Neural cell (in vitro differentiated cells): ENCODE results near the gene BANP. TPM values are rescaled to one million over a fixed set of nuclear protein-coding genes. Genes with fewer than 3 reads are reported as not detected.

Experiments
- H2AFZ ChIP-seq: fragments of 200-600, 300-800 bp; sonication (generic), shearing (Covaris generic); 2 replicates; pipeline ENCODE4 v1.6.0; 2014; ENCODE audit warnings: low read depth, mild to moderate bottlenecking, antibody characterized with exemption, low read length, moderate library complexity
- H3F3A ChIP-seq: fragments of 200-600 bp; shearing (Covaris generic); 2 replicates; pipeline ENCODE4 v1.6.1; 2016; ENCODE audit warnings: mild to moderate bottlenecking, moderate library complexity, mixed read lengths, antibody characterized with exemption, low read length; ENCODE audit not compliant: insufficient read depth, poor library complexity, severe bottlenecking
- H3K27ac ChIP-seq: fragments of 200-600, 300-800 bp; sonication (generic), shearing (Covaris generic); 2 replicates; pipeline ENCODE4 v1.5.1; 2014; ENCODE audit warnings: mild to moderate bottlenecking, low read length, moderate library complexity
- H3K27me3 ChIP-seq: fragments of 300-800, 200-600 bp; sonication (generic), shearing (Covaris generic); 2 replicates; pipeline ENCODE4 v1.6.0; 2014; ENCODE audit warnings: mild to moderate bottlenecking, low read depth, low read length, moderate library complexity; ENCODE audit not compliant: insufficient read depth
- H3K36me3 ChIP-seq: fragments of 300-800, 200-600 bp; sonication (generic), shearing (Covaris generic); 2 replicates; pipeline ENCODE4 v1.5.1; 2014; ENCODE audit warnings: mild to moderate bottlenecking, antibody characterized with exemption, low read length, moderate library complexity; ENCODE audit not compliant: insufficient read depth
- H3K4me2 ChIP-seq: fragments of 300-800, 200-600 bp; sonication (generic), shearing (Covaris generic); 2 replicates; pipeline ENCODE4 v1.6.0; 2014; ENCODE audit warnings: mild to moderate bottlenecking, low read length
- H3K4me3 ChIP-seq: fragments of 300-800, 200-600 bp; sonication (generic), shearing (Covaris generic); 2 replicates; pipeline ENCODE4 v1.5.1; 2014; ENCODE audit warnings: mild to moderate bottlenecking, low read length, moderate library complexity
- H3K79me2 ChIP-seq: fragments of 200-600 bp; shearing (Covaris generic); replicated peaks from 2 replicates; pipeline ENCODE4 v1.6.0; 2014; ENCODE audit warnings: mild to moderate bottlenecking, low read length, moderate library complexity; ENCODE audit not compliant: insufficient read depth
- H3K9ac ChIP-seq: fragments of 300-800, 200-600 bp; sonication (generic), shearing (Covaris generic); 2 replicates; pipeline ENCODE4 v1.6.1; 2016; ENCODE audit warnings: mild to moderate bottlenecking, low read length, mixed read lengths
- H3K9me2 ChIP-seq: fragments of 200-600 bp; shearing (Covaris generic); 2 replicates; pipeline ENCODE4 v1.6.1; 2016; ENCODE audit warnings: mild to moderate bottlenecking, low read length, mixed read lengths; ENCODE audit not compliant: insufficient read depth
- H3K9me3 ChIP-seq: fragments of 200-600, 300-800 bp; sonication (generic), shearing (Covaris generic); 2 replicates; pipeline ENCODE4 v1.6.1; 2016; ENCODE audit warnings: mild to moderate bottlenecking, mixed run types, low read length, moderate library complexity, mixed read lengths
- H4K20me1 ChIP-seq: fragments of 200-600 bp; shearing (Covaris generic); 2 replicates; pipeline ENCODE4 v1.6.1; 2016; ENCODE audit warnings: mild to moderate bottlenecking, mixed run types; ENCODE audit not compliant: insufficient read depth
- CTCF ChIP-seq: fragments of 450-650 bp; IDR thresholded peaks from 2 replicates; pipeline ENCODE4 v1.5.1; 2014; ENCODE audit warnings: antibody characterized with exemption, mild to moderate bottlenecking, moderate library complexity; ENCODE audit not compliant: poor library complexity, severe bottlenecking
- EP300 ChIP-seq: fragments of 450-650 bp; conservative IDR thresholded peaks from 2 replicates; pipeline ENCODE4 v1.6.1; 2014; ENCODE audit warnings: antibody characterized with exemption, mild to moderate bottlenecking, moderate library complexity; ENCODE audit not compliant: poor library complexity, severe bottlenecking
- EZH2 ChIP-seq: fragments of 200-600, 300-800 bp; shearing (Covaris generic), sonication (generic); IDR thresholded peaks from 2 replicates; pipeline ENCODE4 v1.6.1; 2014; ENCODE audit warnings: antibody characterized with exemption, low read length, borderline replicate concordance, mild to moderate bottlenecking; ENCODE audit not compliant: insufficient read depth, poor library complexity, severe bottlenecking
- MXI1 ChIP-seq: fragments of 450-650 bp; conservative IDR thresholded peaks from 2 replicates; pipeline ENCODE4 v1.6.1; 2014; ENCODE audit warnings: antibody characterized with exemption, mild to moderate bottlenecking; ENCODE audit not compliant: poor library complexity, severe bottlenecking
- POLR2AphosphoS5 ChIP-seq: IDR thresholded peaks from 2 replicates; pipeline ENCODE4 v1.6.1; 2012
- RAD21 ChIP-seq: fragments of 450-650 bp; conservative IDR thresholded peaks from 2 replicates; pipeline ENCODE4 v1.6.1; 2014; ENCODE audit warnings: antibody characterized with exemption, mild to moderate bottlenecking, moderate library complexity
- SMC3 ChIP-seq: fragments of 450-650 bp; conservative IDR thresholded peaks from 2 replicates; pipeline ENCODE4 v1.6.1; 2014; ENCODE audit warnings: antibody characterized with exemption, mild to moderate bottlenecking, moderate library complexity; ENCODE audit not compliant: poor library complexity
- TAF1 ChIP-seq: IDR thresholded peaks from 2 replicates; pipeline ENCODE4 v1.6.1; 2012; ENCODE audit warnings: low read depth
- polyA plus RNA-seq: library from polyadenylated mRNA; depleted of rRNA; stranded (reverse); fragments of >200 nt; gene quantifications from 2 replicates; pipeline ENCODE4 v1.2.3, GENCODE V29; 2014
- TF ChIP-seq, protein P1 (sequence below): IDR thresholded peaks from 2 replicates; pipeline ENCODE4 v1.6.1; 2012; ENCODE audit warnings: borderline replicate concordance

BANP gene
- polyA plus RNA-seq, 1 donor from 2014 or later = 20.6 TPM

DNA sequence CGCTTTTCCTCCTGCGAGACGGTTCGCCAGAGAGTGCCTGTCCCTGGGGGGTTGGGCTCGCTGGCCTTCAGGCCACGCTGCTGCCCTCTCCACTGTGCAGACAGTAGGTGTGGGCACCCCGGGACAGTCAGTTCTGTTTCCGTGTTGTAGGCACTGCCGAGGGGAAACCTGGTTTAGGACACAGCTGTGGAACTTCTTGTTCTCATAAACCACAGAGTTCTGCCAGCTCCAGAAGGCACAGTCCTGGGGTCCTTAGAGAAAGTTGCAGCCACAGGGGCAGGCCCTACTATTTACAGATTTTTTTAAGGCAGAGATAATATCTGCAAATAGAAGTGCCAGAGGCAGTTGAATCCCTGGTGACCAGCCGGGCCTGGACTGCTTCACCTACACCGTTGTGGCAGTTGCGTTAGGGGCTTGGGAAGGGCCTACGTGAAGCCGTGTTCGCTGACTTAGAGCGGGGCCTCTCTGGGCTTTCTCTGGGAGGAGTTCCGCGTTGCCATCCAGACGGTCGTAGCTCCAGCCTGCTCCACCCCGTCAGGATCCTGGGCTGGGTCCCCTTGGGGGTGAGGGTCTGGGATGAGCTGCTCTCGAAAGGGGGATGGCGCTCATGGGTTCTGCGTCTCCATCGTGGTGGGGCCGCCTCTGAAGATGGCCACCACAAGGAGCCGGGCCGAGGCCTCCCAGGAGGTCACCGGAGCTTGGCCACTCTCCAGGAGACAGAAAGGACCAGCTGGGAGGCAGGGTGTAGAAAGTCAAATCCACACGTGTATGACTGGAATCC is 126.3 kb downstream of the BANP start:
- H3K9me3 ChIP-seq = peaks cover 3% of the 10 kb centered on the region
- no peak overlapping the region for H3K4me3 ChIP-seq
- no peaks in the 10 kb centered on the region for H3F3A ChIP-seq
- no peaks in the 10 kb centered on the region for H4K20me1 ChIP-seq
- no peak overlapping the region for H3K4me2 ChIP-seq
- no peak overlapping the region for H3K27ac ChIP-seq
- no peak overlapping the region for H2AFZ ChIP-seq
- H3K9me2 ChIP-seq = no peaks in the 10 kb centered on the region
- no peaks in the 10 kb centered on the region for H3K27me3 ChIP-seq
- no peak for TF ChIP-seq SMC3
- TF ChIP-seq EP300 = no peak
- TF ChIP-seq MXI1 = no peak
- no peak for TF ChIP-seq RAD21
- TF ChIP-seq, protein P1, sequence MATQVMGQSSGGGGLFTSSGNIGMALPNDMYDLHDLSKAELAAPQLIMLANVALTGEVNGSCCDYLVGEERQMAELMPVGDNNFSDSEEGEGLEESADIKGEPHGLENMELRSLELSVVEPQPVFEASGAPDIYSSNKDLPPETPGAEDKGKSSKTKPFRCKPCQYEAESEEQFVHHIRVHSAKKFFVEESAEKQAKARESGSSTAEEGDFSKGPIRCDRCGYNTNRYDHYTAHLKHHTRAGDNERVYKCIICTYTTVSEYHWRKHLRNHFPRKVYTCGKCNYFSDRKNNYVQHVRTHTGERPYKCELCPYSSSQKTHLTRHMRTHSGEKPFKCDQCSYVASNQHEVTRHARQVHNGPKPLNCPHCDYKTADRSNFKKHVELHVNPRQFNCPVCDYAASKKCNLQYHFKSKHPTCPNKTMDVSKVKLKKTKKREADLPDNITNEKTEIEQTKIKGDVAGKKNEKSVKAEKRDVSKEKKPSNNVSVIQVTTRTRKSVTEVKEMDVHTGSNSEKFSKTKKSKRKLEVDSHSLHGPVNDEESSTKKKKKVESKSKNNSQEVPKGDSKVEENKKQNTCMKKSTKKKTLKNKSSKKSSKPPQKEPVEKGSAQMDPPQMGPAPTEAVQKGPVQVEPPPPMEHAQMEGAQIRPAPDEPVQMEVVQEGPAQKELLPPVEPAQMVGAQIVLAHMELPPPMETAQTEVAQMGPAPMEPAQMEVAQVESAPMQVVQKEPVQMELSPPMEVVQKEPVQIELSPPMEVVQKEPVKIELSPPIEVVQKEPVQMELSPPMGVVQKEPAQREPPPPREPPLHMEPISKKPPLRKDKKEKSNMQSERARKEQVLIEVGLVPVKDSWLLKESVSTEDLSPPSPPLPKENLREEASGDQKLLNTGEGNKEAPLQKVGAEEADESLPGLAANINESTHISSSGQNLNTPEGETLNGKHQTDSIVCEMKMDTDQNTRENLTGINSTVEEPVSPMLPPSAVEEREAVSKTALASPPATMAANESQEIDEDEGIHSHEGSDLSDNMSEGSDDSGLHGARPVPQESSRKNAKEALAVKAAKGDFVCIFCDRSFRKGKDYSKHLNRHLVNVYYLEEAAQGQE = no peak
- TF ChIP-seq POLR2AphosphoS5 = no peak
- no peak for TF ChIP-seq TAF1
- no peak for TF ChIP-seq CTCF
- no peak for TF ChIP-seq EZH2
- H3K36me3 ChIP-seq = no peaks in the 10 kb centered on the region
- no peaks in the 10 kb centered on the region for H3K79me2 ChIP-seq
- no peak overlapping the region for H3K9ac ChIP-seq

GRCh38 chr16:88078111-88078775 is 127.0 kb downstream of the BANP start:
- no peak for TF ChIP-seq RAD21
- no peak for TF ChIP-seq CTCF
- TF ChIP-seq MXI1 = no peak
- TF ChIP-seq EP300 = no peak
- TF ChIP-seq TAF1 = no peak
- no peak for TF ChIP-seq EZH2
- TF ChIP-seq, protein P1 = no peak
- no peak for TF ChIP-seq SMC3
- TF ChIP-seq POLR2AphosphoS5 = no peak
- Histone ChIP-seq H3K4me3 (no peak overlapping the region), H4K20me1 (no peaks in the 10 kb centered on the region), H3K27ac (no peak overlapping the region), H3K36me3 (no peaks in the 10 kb centered on the region), H3K9me2 (no peaks in the 10 kb centered on the region), H3K9me3 (peaks cover 3% of the 10 kb centered on the region), H3K9ac (no peak overlapping the region), H3K4me2 (no peak overlapping the region), H3F3A (no peaks in the 10 kb centered on the region), H2AFZ (no peak overlapping the region), H3K27me3 (no peaks in the 10 kb centered on the region), H3K79me2 (no peaks in the 10 kb centered on the region)
